HEK293 (cell line): ENCODE data around the gene GPR3.
A peak's percentile ranks its signal among the peaks of the same experiment; 100 is the strongest.

Experiments used
- CTCF ChIA-PET: fragments of 350-600 bp; formaldehyde crosslinking; extraction: SDS; loops from one replicate; lab custom pipeline; 2021; ENCODE audit warnings: antibody characterized with exemption; lab: Yijun Ruan, JAX
- POLR2A ChIA-PET: fragments of 300-600 bp; formaldehyde crosslinking; extraction: SDS; loops from one replicate; lab custom pipeline; 2020; ENCODE audit warnings: antibody characterized with exemption, inconsistent platforms; lab: Yijun Ruan, JAX
- H3K27ac ChIP-seq: fragments of 200-500 bp; sonication (Bioruptor generic); 2 replicates; pipeline ENCODE4 v1.5.1; 2014; ENCODE audit warnings: low read depth, low read length, control low read depth, inconsistent platforms; ENCODE audit errors: extremely low read depth
- H3K36me3 ChIP-seq, 2 experiments: fragments of 200-500 bp in 1 of 2; sonication (Bioruptor generic) in 1 of 2; 1 replicate in 1 of 2; 2 replicates in 1 of 2; pipeline ENCODE4 v1.5.1; 2014 to 2017; ENCODE audit warnings: inconsistent platforms in 2 of 2, low read length in 2 of 2; ENCODE audit not compliant: control insufficient read depth in 2 of 2, insufficient read depth in 1 of 2
- H3K4me1 ChIP-seq: fragments of 200-500 bp; sonication (Bioruptor generic); 2 replicates; pipeline ENCODE4 v1.5.1; 2014; ENCODE audit warnings: mild to moderate bottlenecking, low read length, inconsistent platforms; ENCODE audit not compliant: control insufficient read depth, insufficient read depth
- H3K4me3 ChIP-seq: 2 replicates; pipeline ENCODE4 v1.5.1; 2011; ENCODE audit warnings: low read depth, mild to moderate bottlenecking, control low read depth, low read length, moderate library complexity
- H3K9me3 ChIP-seq: fragments of 200-500 bp; sonication (Bioruptor generic); 2 replicates; pipeline ENCODE4 v1.5.1; 2014; ENCODE audit warnings: low read depth, low read length, inconsistent platforms; ENCODE audit not compliant: control insufficient read depth, insufficient read depth
- HOXD13 ChIP-seq: sonication (generic); formaldehyde crosslinking; IDR thresholded peaks from 2 replicates; pipeline ENCODE4 v1.8.0; 2022; ENCODE audit warnings: missing genetic modification reagents, borderline replicate concordance
- SCRT1 ChIP-seq: fragments of 450-650 bp; formaldehyde crosslinking; IDR thresholded peaks from 2 replicates; pipeline ENCODE4 v1.5.1; 2016; ENCODE audit warnings: missing biosample characterization, missing genetic modification characterization, borderline replicate concordance
- SCRT2 ChIP-seq: fragments of 450-650 bp; formaldehyde crosslinking; IDR thresholded peaks from 2 replicates; pipeline ENCODE4 v1.5.1; 2016; ENCODE audit warnings: missing biosample characterization, missing genetic modification characterization
- TSHZ1 ChIP-seq: fragments of 450-650 bp; formaldehyde crosslinking; IDR thresholded peaks from 2 replicates; pipeline ENCODE4 v1.5.1; 2016; ENCODE audit warnings: missing biosample characterization, missing genetic modification characterization, borderline replicate concordance
- ZBTB17 ChIP-seq: fragments of 450-650 bp; formaldehyde crosslinking; IDR thresholded peaks from 2 replicates; pipeline ENCODE4 v1.5.1; 2016; ENCODE audit warnings: missing biosample characterization, missing genetic modification characterization
- ZNF140 ChIP-seq: fragments of 450-650 bp; formaldehyde crosslinking; IDR thresholded peaks from 2 replicates; pipeline ENCODE4 v1.5.1; 2016; ENCODE audit warnings: missing biosample characterization, missing genetic modification characterization
- ZNF169 ChIP-seq: fragments of 450-650 bp; formaldehyde crosslinking; IDR thresholded peaks from 2 replicates; pipeline ENCODE4 v1.5.1; 2016; ENCODE audit warnings: missing biosample characterization, missing genetic modification characterization
- ZNF223 ChIP-seq: fragments of 450-650 bp; formaldehyde crosslinking; IDR thresholded peaks from 2 replicates; pipeline ENCODE4 v1.5.1; 2016; ENCODE audit warnings: missing biosample characterization, missing genetic modification characterization
- ZNF335 ChIP-seq: fragments of 450-650 bp; formaldehyde crosslinking; conservative IDR thresholded peaks from 2 replicates; pipeline ENCODE4 v1.5.1; 2016; ENCODE audit warnings: missing biosample characterization, missing genetic modification characterization
- ZNF341 ChIP-seq: fragments of 450-650 bp; formaldehyde crosslinking; IDR thresholded peaks from 2 replicates; pipeline ENCODE4; 2016; ENCODE audit warnings: low read depth, missing biosample characterization, missing genetic modification characterization
- ZNF529 ChIP-seq: fragments of 450-650 bp; formaldehyde crosslinking; IDR thresholded peaks from 2 replicates; pipeline ENCODE4 v1.5.1; 2017; ENCODE audit warnings: missing genetic modification characterization, missing biosample characterization; ENCODE audit not compliant: insufficient replicate concordance
- ZNF544 ChIP-seq: fragments of 450-650 bp; formaldehyde crosslinking; IDR thresholded peaks from 2 replicates; pipeline ENCODE4 v1.5.0; 2017; ENCODE audit warnings: missing biosample characterization, missing genetic modification characterization
- ZNF639 ChIP-seq: fragments of 450-650 bp; formaldehyde crosslinking; IDR thresholded peaks from 2 replicates; pipeline ENCODE4 v1.5.1; 2016; ENCODE audit warnings: missing biosample characterization, missing genetic modification characterization
- ZNF791 ChIP-seq: fragments of 450-650 bp; formaldehyde crosslinking; IDR thresholded peaks from 2 replicates; pipeline ENCODE4 v1.5.1; 2016; ENCODE audit warnings: missing biosample characterization, missing genetic modification characterization
- TF ChIP-seq, protein P1 (sequence below): fragments of 450-650 bp; formaldehyde crosslinking; IDR thresholded peaks from 2 replicates; pipeline ENCODE4 v1.5.1; 2016; ENCODE audit warnings: missing biosample characterization, missing genetic modification characterization
- TF ChIP-seq, protein P2 (sequence below): fragments of 450-650 bp; formaldehyde crosslinking; IDR thresholded peaks from 2 replicates; pipeline ENCODE4 v1.5.1; 2016; ENCODE audit warnings: missing biosample characterization, missing genetic modification characterization

Gene GPR3

GRCh38 chr1:27403065-27403726, 10.8 kb downstream of the GPR3 start (continued):
- TF ChIP-seq TSHZ1 (tag by site-specific recombination) (no peak), HOXD13 (CRISPR knock-in tag) (no peak), ZNF335 (no peak), ZNF341 (no peak), ZNF529 (tag by site-specific recombination) (no peak), ZNF544 (no peak), ZNF639 (tag by site-specific recombination) (no peak), ZBTB17 (no peak)

GRCh38 chr1:27403931-27404330, 11.5 kb downstream of the GPR3 start:
- H3K36me3 ChIP-seq, result peaks cover 0 to 36% of the 10 kb centered on the region in 2 experiments; a peak in 2 of 3 replicates
- TF ChIP-seq ZBTB17 (no peak), SCRT2 (tag by site-specific recombination) (peak; percentile 67), SCRT1 (tag by site-specific recombination) (peak; percentile 44; the same call in 1 of the 2 replicates), ZNF639 (tag by site-specific recombination) (no peak), ZNF140 (tag by site-specific recombination) (no peak), ZNF791 (tag by site-specific recombination) (no peak), ZNF169 (tag by site-specific recombination) (no peak), ZNF223 (no peak)
- TF ChIP-seq, protein P1, sequence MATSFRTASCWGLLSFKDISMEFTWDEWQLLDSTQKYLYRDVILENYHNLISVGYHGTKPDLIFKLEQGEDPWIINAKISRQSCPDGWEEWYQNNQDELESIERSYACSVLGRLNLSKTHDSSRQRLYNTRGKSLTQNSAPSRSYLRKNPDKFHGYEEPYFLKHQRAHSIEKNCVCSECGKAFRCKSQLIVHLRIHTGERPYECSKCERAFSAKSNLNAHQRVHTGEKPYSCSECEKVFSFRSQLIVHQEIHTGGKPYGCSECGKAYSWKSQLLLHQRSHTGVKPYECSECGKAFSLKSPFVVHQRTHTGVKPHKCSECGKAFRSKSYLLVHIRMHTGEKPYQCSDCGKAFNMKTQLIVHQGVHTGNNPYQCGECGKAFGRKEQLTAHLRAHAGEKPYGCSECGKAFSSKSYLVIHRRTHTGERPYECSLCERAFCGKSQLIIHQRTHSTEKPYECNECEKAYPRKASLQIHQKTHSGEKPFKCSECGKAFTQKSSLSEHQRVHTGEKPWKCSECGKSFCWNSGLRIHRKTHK (tag by site-specific recombination), result no peak
- TF ChIP-seq, protein P2, sequence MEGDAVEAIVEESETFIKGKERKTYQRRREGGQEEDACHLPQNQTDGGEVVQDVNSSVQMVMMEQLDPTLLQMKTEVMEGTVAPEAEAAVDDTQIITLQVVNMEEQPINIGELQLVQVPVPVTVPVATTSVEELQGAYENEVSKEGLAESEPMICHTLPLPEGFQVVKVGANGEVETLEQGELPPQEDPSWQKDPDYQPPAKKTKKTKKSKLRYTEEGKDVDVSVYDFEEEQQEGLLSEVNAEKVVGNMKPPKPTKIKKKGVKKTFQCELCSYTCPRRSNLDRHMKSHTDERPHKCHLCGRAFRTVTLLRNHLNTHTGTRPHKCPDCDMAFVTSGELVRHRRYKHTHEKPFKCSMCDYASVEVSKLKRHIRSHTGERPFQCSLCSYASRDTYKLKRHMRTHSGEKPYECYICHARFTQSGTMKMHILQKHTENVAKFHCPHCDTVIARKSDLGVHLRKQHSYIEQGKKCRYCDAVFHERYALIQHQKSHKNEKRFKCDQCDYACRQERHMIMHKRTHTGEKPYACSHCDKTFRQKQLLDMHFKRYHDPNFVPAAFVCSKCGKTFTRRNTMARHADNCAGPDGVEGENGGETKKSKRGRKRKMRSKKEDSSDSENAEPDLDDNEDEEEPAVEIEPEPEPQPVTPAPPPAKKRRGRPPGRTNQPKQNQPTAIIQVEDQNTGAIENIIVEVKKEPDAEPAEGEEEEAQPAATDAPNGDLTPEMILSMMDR (tag by site-specific recombination), result no peak
- H3K27ac ChIP-seq, result no peak overlapping the region
- no peaks in the 10 kb centered on the region for H3K4me1 ChIP-seq
- CTCF ChIA-PET, result interaction anchor here (0.7 to 1.5 kb wide), 3 partner anchors 9 to 204 kb away, joined by 3 to 4 read pairs (median 3); no protein-coding TSS in a partner anchor
- no peak overlapping the region for H3K4me3 ChIP-seq
- H3K9me3 ChIP-seq, result no peaks in the 10 kb centered on the region
- POLR2A ChIA-PET, result interaction anchor here (0.6 kb wide), 1 partner anchor 38 kb away, joined by 8 read pairs; no protein-coding TSS in a partner anchor
